ENCODE data around the gene QPCT.
"Not testable (repeated sequence)": the region's sequence is repeated elsewhere in the genome, so short reads cannot be mapped to it uniquely, and the experiment has no call there.

Gene QPCT

GRCh38 chr2:37391711-37392110 is 47.3 kb downstream of the QPCT start:
- DNase-seq, result peak; percentile 21 to 42 (median 37)

GRCh38 chr2:37392428-37392827 is 48.0 kb downstream of the QPCT start:
- no peak for DNase-seq

GRCh38 chr2:37394263-37394662 is 49.8 kb downstream of the QPCT start:
- DNase-seq, result peak; percentile 82 to 91 (median 90)

GRCh38 chr2:37394796-37395555 is 50.5 kb downstream of the QPCT start:
- peak; percentile 56 to 73 (median 57) for DNase-seq

- no peak for DNase-seq
These were observed 52.6 kb downstream of the QPCT start for GRCh38 chr2:37396890-37397565.

GRCh38 chr2:37398990-37399389 is 54.6 kb downstream of the QPCT start:
- DNase-seq, result no peak

GRCh38 chr2:37400041-37400440 is 55.6 kb downstream of the QPCT start:
- DNase-seq, result no peak

- DNase-seq, result peak in 2 of 3 donors; percentile 54 to 57
These were observed 58.2 kb downstream of the QPCT start for GRCh38 chr2:37402636-37403035.

- no peak for DNase-seq
These were observed 61.4 kb downstream of the QPCT start for GRCh38 chr2:37405781-37406180.

- DNase-seq, result no peak
These were observed 67.8 kb downstream of the QPCT start for GRCh38 chr2:37412231-37412630.

GRCh38 chr2:37413911-37414469 is 69.6 kb downstream of the QPCT start:
- DNase-seq, result not testable (repeated sequence)

GRCh38 chr2:37414470-37414949 is 70.1 kb downstream of the QPCT start:
- DNase-seq, result peak; percentile 57 to 85 (median 80)

GRCh38 chr2:37415128-37415820 is 70.8 kb downstream of the QPCT start:
- peak in 1 of 3 donors; percentile 16 for DNase-seq

- DNase-seq, result no peak
These were observed 72.9 kb downstream of the QPCT start for GRCh38 chr2:37417321-37417720.

GRCh38 chr2:37418956-37419355 is 74.5 kb downstream of the QPCT start:
- no peak for DNase-seq

GRCh38 chr2:37421686-37422085 is 77.3 kb downstream of the QPCT start:
- DNase-seq, result no peak

GRCh38 chr2:37422816-37423215 is 78.4 kb downstream of the QPCT start:
- DNase-seq, result no peak
